ENCODE results near the gene CPAMD8. TPM values are rescaled to one million over a fixed set of nuclear protein-coding genes. Genes with fewer than 3 reads are reported as not detected.
A peak's percentile ranks its signal among the peaks of the same experiment; 100 is the strongest.

The CPAMD8 gene
- total RNA-seq, 1 donor from 2014 or later: 54.3 TPM

DNA sequence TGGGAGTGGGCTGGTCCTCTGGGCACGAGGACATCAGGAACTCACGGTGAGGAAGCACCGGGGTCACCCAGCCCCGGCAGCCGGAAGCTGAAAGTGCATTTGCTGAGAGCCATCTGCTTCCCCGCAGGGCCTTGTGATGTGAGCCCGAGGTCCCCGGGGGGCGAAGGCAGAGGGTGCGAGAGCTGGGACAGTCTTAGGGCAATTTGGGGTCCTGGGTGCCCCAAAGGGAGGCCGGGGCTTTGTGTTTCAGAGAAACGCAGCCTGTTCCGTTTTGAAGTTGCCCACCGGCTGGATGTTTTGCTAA lies 133.0 kb downstream of the CPAMD8 start:
- Histone ChIP-seq H3K4me1 (peaks cover 36% of the 10 kb centered on the region), H3K36me3 (no peaks in the 10 kb centered on the region), H3K27ac (peak overlapping the region; percentile 69), H3K9me3 (no peaks in the 10 kb centered on the region), H3K4me3 (peak overlapping the region; percentile 2), H3K27me3 (ENCODE audit: low read depth) (no peaks in the 10 kb centered on the region)
- TF ChIP-seq, protein P1, sequence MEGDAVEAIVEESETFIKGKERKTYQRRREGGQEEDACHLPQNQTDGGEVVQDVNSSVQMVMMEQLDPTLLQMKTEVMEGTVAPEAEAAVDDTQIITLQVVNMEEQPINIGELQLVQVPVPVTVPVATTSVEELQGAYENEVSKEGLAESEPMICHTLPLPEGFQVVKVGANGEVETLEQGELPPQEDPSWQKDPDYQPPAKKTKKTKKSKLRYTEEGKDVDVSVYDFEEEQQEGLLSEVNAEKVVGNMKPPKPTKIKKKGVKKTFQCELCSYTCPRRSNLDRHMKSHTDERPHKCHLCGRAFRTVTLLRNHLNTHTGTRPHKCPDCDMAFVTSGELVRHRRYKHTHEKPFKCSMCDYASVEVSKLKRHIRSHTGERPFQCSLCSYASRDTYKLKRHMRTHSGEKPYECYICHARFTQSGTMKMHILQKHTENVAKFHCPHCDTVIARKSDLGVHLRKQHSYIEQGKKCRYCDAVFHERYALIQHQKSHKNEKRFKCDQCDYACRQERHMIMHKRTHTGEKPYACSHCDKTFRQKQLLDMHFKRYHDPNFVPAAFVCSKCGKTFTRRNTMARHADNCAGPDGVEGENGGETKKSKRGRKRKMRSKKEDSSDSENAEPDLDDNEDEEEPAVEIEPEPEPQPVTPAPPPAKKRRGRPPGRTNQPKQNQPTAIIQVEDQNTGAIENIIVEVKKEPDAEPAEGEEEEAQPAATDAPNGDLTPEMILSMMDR (IDR thresholded peaks at IDR 0.05): no peak
- intact Hi-C loops (cut with DNase I): no loop called here
- ATAC-seq: no peak
- no peak for DNase-seq

- H3K9me3 ChIP-seq: no peaks in the 10 kb centered on the region
- DNase-seq (no peak), ATAC-seq (no peak)
- H3K36me3 ChIP-seq: no peaks in the 10 kb centered on the region
- no peaks in the 10 kb centered on the region for H3K27me3 ChIP-seq (ENCODE audit: low read depth)
- H3K4me3 ChIP-seq: peak overlapping the region; percentile 2
- H3K27ac ChIP-seq: peak overlapping the region; percentile 69
- intact Hi-C loops (cut with DNase I): no loop called here
- TF ChIP-seq, protein P1 (IDR thresholded peaks at IDR 0.05): no peak
- H3K4me1 ChIP-seq: peaks cover 42% of the 10 kb centered on the region
Observed at GRCh38 chr19:16892868-16893685, 133.5 kb downstream of the CPAMD8 start.

- no peak for ATAC-seq
- H3K9me3 ChIP-seq: no peaks in the 10 kb centered on the region
- DNase-seq: no peak
- no peak overlapping the region for H3K4me3 ChIP-seq
- H3K4me1 ChIP-seq: peaks cover 48% of the 10 kb centered on the region
- no peaks in the 10 kb centered on the region for H3K36me3 ChIP-seq
- TF ChIP-seq, protein P1 (IDR thresholded peaks at IDR 0.05): no peak
- peak overlapping the region; percentile 69 for H3K27ac ChIP-seq
- intact Hi-C loops (cut with DNase I): no loop called here
- H3K27me3 ChIP-seq (ENCODE audit: low read depth): no peaks in the 10 kb centered on the region
Observed at GRCh38 chr19:16892436-16892835, 134.2 kb downstream of the CPAMD8 start.

DNA sequence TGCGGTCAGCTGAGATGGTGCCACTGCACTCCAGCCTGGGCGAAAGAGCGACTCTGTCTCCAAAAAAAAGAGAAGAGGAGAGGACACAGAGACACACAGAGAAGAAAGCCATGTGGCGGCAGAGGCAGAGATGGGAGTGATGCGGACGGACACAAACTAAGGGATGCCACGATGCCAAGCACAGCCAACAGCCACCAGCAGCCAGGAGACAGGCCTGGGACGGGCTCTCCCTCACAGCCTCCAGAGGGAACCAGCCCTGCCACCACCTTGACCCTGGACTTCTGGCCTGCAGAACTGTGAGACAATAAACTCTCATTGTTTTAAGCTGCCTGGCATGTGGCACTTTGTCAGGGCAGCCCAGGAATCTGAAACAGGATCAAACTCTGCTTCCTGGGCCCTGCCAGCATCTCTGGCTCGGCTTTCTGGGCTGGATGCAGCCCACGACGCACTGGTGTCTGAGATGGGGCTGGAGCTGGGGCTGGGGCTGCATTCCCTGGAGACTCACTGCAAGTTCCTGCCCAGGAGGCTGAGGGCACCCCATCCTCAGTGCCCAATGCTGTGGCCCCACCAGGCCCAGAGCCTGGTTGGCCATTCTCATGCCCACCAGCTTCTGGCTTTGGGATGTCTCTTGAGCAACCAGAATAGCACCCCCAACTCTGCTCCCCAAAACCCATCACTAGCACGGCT lies 134.8 kb downstream of the CPAMD8 start:
- peaks cover 54% of the 10 kb centered on the region for H3K4me1 ChIP-seq
- no peaks in the 10 kb centered on the region for H3K27me3 ChIP-seq (ENCODE audit: low read depth)
- no peak overlapping the region for H3K4me3 ChIP-seq
- no peak for ATAC-seq
- H3K9me3 ChIP-seq: no peaks in the 10 kb centered on the region
- H3K27ac ChIP-seq: peak overlapping the region; percentile 84
- TF ChIP-seq, protein P1 (IDR thresholded peaks at IDR 0.05): no peak
- no peak for DNase-seq
- no peaks in the 10 kb centered on the region for H3K36me3 ChIP-seq
- intact Hi-C loops (cut with DNase I): no loop called here

DNA sequence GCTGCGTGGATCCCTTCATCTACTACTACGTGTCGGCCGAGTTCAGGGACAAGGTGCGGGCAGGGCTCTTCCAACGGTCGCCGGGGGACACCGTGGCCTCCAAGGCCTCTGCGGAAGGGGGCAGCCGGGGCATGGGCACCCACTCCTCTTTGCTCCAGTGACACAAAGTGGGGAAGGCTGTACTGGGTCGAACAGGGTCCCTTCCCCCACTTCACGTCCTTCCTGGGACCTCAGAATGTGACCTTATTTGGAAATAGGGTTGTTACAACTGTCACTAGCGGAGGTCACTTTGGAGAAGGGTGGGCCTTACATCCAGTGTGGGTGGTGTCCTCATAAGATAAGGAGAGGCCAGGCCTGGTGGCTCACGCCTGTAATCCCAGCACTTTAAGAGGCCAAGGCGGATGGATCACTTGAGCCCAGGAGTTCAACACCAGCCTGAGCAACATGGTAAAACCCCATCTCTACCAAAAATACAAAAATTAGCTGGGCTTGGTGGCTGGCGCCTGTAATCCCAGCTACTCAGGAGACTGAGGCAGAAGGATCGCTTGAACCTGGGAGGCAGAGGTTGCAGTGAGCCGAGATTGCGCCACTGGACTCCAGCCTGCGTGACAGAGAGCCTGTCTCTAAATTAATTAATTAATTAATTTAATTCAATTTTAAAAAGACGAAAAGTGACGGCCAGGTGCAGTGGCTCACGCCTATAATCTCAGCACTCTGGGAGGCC lies 136.0 kb downstream of the CPAMD8 start:
- intact Hi-C loops (cut with DNase I): no loop called here
- peak overlapping the region; percentile 84 for H3K27ac ChIP-seq
- H3K4me3 ChIP-seq: peak overlapping the region; percentile 49

More for the DNA sequence above, 136.0 kb downstream of the CPAMD8 start:
- Histone ChIP-seq H3K9me3 (no peaks in the 10 kb centered on the region), H3K36me3 (no peaks in the 10 kb centered on the region), H3K27me3 (ENCODE audit: low read depth) (no peaks in the 10 kb centered on the region), H3K4me1 (peaks cover 51% of the 10 kb centered on the region)
- DNase-seq: no peak
- ATAC-seq: no peak
- TF ChIP-seq, protein P1 (IDR thresholded peaks at IDR 0.05): no peak

Measured in lower lobe of right lung (tissue), 2 donors.